Measurements from ENCODE around the gene PAGR1. TPM values are rescaled to one million over a fixed set of nuclear protein-coding genes. Genes with fewer than 3 reads are reported as not detected.

Gene PAGR1
- total and polyA plus RNA-seq, 10 of the 15 experiments (the other 5 are each of a cell fraction or from before 2014, with no cell fraction given), result 1.1 to 57.7 (median 23.4) TPM

GRCh38 chr16:29811170-29811895, 4.6 kb upstream of the PAGR1 start:
- RAD21 ChIA-PET (ENCODE audit: unreplicated experiment), result interaction anchor here (1.1 kb wide), 1 partner anchor 9 kb away, joined by 3 read pairs; the partner anchor contains the start of gene MVP
- peak; percentile 78 for ATAC-seq
- peak; percentile 72 for DNase-seq (ENCODE audit: low read depth, low spot score)
- Histone ChIP-seq H3K27ac (ENCODE audit: control insufficient read depth, insufficient read depth) (no peak overlapping the region), H3K4me2 (ENCODE audit: control insufficient read depth, insufficient read depth) (peak overlapping the region; percentile 99), H2AFZ (ENCODE audit: control insufficient read depth, low read depth, low read length) (no peak overlapping the region), H4K20me1 (ENCODE audit: control insufficient read depth, insufficient read depth) (no peaks in the 10 kb centered on the region), H3K9me3 (replicated peaks; ENCODE audit: control insufficient read depth, insufficient read depth, low read length) (no peaks in the 10 kb centered on the region), H3K79me2 (ENCODE audit: control insufficient read depth, insufficient read depth, low read length) (peaks cover 27% of the 10 kb centered on the region), H3K27me3 (replicated peaks in 1 of 2; ENCODE audit: control insufficient read depth in 2 of 2, insufficient read depth in 2 of 2, low read length in 1 of 2) (no peaks in the 10 kb centered on the region), H3K9ac (ENCODE audit: control insufficient read depth, insufficient read depth, low read length) (peak overlapping the region; percentile 32; the same call in 1 of the 2 replicates), H3K4me1 (ENCODE audit: control insufficient read depth, insufficient read depth, low read length) (peaks cover 30% of the 10 kb centered on the region), H3K4me3 (peak overlapping the region; percentile 85), H3K36me3 (ENCODE audit: control insufficient read depth in 2 of 2, insufficient read depth in 2 of 2, low read length in 1 of 2) (peaks cover 7 to 13% of the 10 kb centered on the region in 2 experiments; a peak in 2 of 4 replicates)
- intact Hi-C loops (cut with micrococcal nuclease; ENCODE audit: unreplicated experiment), result no loop called here
- 2% methylated on average over 31 of the region's 31 CpGs for WGBS (ENCODE audit: insufficient coverage, insufficient replicate concordance, low lambda C conversion rate, missing lambda C conversion rate)
- SMC1A ChIA-PET (ENCODE audit: uncharacterized antibody, unreplicated experiment), result interaction anchor here (1.4 to 2.1 kb wide), 3 partner anchors 11 to 79 kb away, joined by 4 to 5 read pairs (median 4); no protein-coding TSS in a partner anchor
- peak; percentile 93 for FAIRE-seq
- no TSS peak for BruUV-seq (replicated peaks)
- in situ Hi-C loops (cut with MboI), result no loop called here
- CTCF ChIA-PET, result interaction anchor here (0.6 to 1.3 kb wide), 2 partner anchors 37 to 221 kb away, joined by 3 to 6 read pairs; no protein-coding TSS in a partner anchor
- POLR2A ChIA-PET, result interaction anchor here (0.5 to 1.5 kb wide), 4 partner anchors 9 to 68 kb away, joined by 3 to 7 read pairs (median 3); partner anchors contain the start of gene MVP
- TF ChIP-seq MEF2B (IDR thresholded peaks at IDR 0.05; ENCODE audit: partially characterized antibody, poor library complexity, severe bottlenecking), result peak; percentile 97
- no peak for TF ChIP-seq ZZZ3 (IDR thresholded peaks at IDR 0.05; ENCODE audit: control insufficient read depth, insufficient read length, low read depth)
- no peak; a peak in 1 of 4 replicates for TF ChIP-seq BHLHE40 (IDR thresholded peaks at IDR 0.05; ENCODE audit: borderline replicate concordance in 1 of 2, low read depth in 2 of 2, low read length in 1 of 2)
- no peak for TF ChIP-seq GABPA (IDR thresholded peaks at IDR 0.05; ENCODE audit: low read depth)
- no peak for TF ChIP-seq CREB1 (IDR thresholded peaks at IDR 0.05; ENCODE audit: low read depth)
- TF ChIP-seq RELA (IDR thresholded peaks at IDR 0.05; ENCODE audit: borderline replicate concordance, partially characterized antibody), result peak; percentile 51
- TF ChIP-seq CREM (IDR thresholded peaks at IDR 0.05; ENCODE audit: low read depth), result 0 out of 2 replicates have a peak, but pooled peaks have one; percentile 26
- TF ChIP-seq SIN3A (IDR thresholded peaks at IDR 0.05; ENCODE audit: low read depth, low read length), result 0 out of 2 replicates have a peak, but pooled peaks have one; percentile 25
- TF ChIP-seq CHD2 (IDR thresholded peaks at IDR 0.05; ENCODE audit: borderline replicate concordance, low read depth, low read length), result peak; percentile 45; the same call in 1 of the 2 replicates
- no peak for TF ChIP-seq MYC (IDR thresholded peaks at IDR 0.05; ENCODE audit: insufficient read depth, insufficient read length, insufficient replicate concordance, low read length, severe bottlenecking)
- TF ChIP-seq BMI1 (IDR thresholded peaks at IDR 0.05; ENCODE audit: borderline replicate concordance), result no peak
- no peak for TF ChIP-seq KDM1A (IDR thresholded peaks at IDR 0.05; ENCODE audit: borderline replicate concordance)
- TF ChIP-seq MTA2 (IDR thresholded peaks at IDR 0.05; ENCODE audit: low read depth), result 0 out of 2 replicates have a peak, but pooled peaks have one; percentile 36
- no peak for TF ChIP-seq BCL11A (IDR thresholded peaks at IDR 0.05; ENCODE audit: low read depth, low read length)
- TF ChIP-seq NR2C1 (IDR thresholded peaks at IDR 0.05), result no peak
- TF ChIP-seq MAX (IDR thresholded peaks at IDR 0.05; ENCODE audit: low read depth, low read length), result 0 out of 2 replicates have a peak, but pooled peaks have one; percentile 25
- TF ChIP-seq TAF1 (IDR thresholded peaks at IDR 0.05; ENCODE audit: borderline replicate concordance, low read depth, low read length), result 0 out of 2 replicates have a peak, but pooled peaks have one; percentile 13
- peak; percentile 92 for TF ChIP-seq EED (IDR thresholded peaks at IDR 0.05; ENCODE audit: low read depth)
- peak; percentile 41; the same call in 1 of the 2 replicates for TF ChIP-seq TCF3 (IDR thresholded peaks at IDR 0.05; ENCODE audit: borderline replicate concordance, insufficient read depth, low read depth, low read length)
- TF ChIP-seq E4F1 (IDR thresholded peaks at IDR 0.05; ENCODE audit: borderline replicate concordance, partially characterized antibody), result no peak
- TF ChIP-seq LARP7 (IDR thresholded peaks at IDR 0.05), result 0 out of 2 replicates have a peak, but pooled peaks have one; percentile 36
- no peak for TF ChIP-seq WRNIP1 (IDR thresholded peaks at IDR 0.05; ENCODE audit: borderline replicate concordance, low read depth, low read length)
